Measurements from ENCODE around the gene NDUFA3.

- TF ChIP-seq CBX5 (CRISPR knock-in tag; IDR thresholded peaks at IDR 0.05; ENCODE audit: borderline replicate concordance) (no peak), USF2 (IDR thresholded peaks at IDR 0.05; ENCODE audit: low read depth, low read length) (no peak), USF2 (CRISPR knock-in tag; IDR thresholded peaks at IDR 0.05; ENCODE audit: borderline replicate concordance) (no peak), ZFYVE20 (CRISPR knock-in tag; IDR thresholded peaks at IDR 0.05; ENCODE audit: borderline replicate concordance, low read depth) (no peak), CTCF (CRISPR knock-in tag; IDR thresholded peaks at IDR 0.05) (no peak), ZNF776 (CRISPR knock-in tag; IDR thresholded peaks at IDR 0.05) (no peak)
Measured at GRCh38 chr19:54156953-54157352, 54.3 kb downstream of the NDUFA3 start.
